RWPE2 (cell line): ENCODE data around the gene KCNT2.

Source experiments
- ATAC-seq: fragments of 200-7000 bp; cut with Tn5 transposase; 3 replicates; pipeline ENCODE4 v1.9.1; 2021; ENCODE audit warnings: low read depth
- DNase-seq: peaks from one replicate; pipeline ENCODE4 v3.0.0-alpha.2; 2020; ENCODE audit warnings: low spot score
- H3K27ac ChIP-seq: fragments of 450-650 bp; 2 replicates; pipeline ENCODE4 v1.5.1; 2017; ENCODE audit warnings: mild to moderate bottlenecking; ENCODE audit not compliant: poor library complexity, severe bottlenecking
- H3K27me3 ChIP-seq: fragments of 250-450 bp; sonication (Bioruptor Pico); 2 replicates; pipeline ENCODE4 v1.5.1; 2021; ENCODE audit warnings: mild to moderate bottlenecking, moderate library complexity; ENCODE audit not compliant: insufficient read depth, poor library complexity, severe bottlenecking
- H3K36me3 ChIP-seq: fragments of 250-450 bp; sonication (Bioruptor Pico); 2 replicates; pipeline ENCODE4 v1.5.1; 2020; ENCODE audit warnings: low read depth, mild to moderate bottlenecking, moderate library complexity
- H3K4me1 ChIP-seq: fragments of 250-450 bp; sonication (Bioruptor Pico); 2 replicates; pipeline ENCODE4 v1.5.1; 2021; ENCODE audit warnings: mild to moderate bottlenecking, moderate library complexity; ENCODE audit not compliant: insufficient read depth, poor library complexity, severe bottlenecking
- H3K4me3 ChIP-seq: fragments of 250-450 bp; sonication (Bioruptor Pico); 2 replicates; pipeline ENCODE4 v1.5.1; 2021; ENCODE audit warnings: mild to moderate bottlenecking, moderate library complexity; ENCODE audit not compliant: severe bottlenecking
- H3K9me3 ChIP-seq: fragments of 250-450 bp; sonication (Bioruptor Pico); 2 replicates; pipeline ENCODE4 v1.5.1; 2021; ENCODE audit warnings: mild to moderate bottlenecking, moderate library complexity; ENCODE audit not compliant: severe bottlenecking
- CTCF ChIP-seq: fragments of 450-650 bp; IDR thresholded peaks from one replicate; pipeline ENCODE4 v1.5.1; 2017; ENCODE audit warnings: mild to moderate bottlenecking, moderate library complexity; ENCODE audit not compliant: poor library complexity, severe bottlenecking

KCNT2 gene

DNA sequence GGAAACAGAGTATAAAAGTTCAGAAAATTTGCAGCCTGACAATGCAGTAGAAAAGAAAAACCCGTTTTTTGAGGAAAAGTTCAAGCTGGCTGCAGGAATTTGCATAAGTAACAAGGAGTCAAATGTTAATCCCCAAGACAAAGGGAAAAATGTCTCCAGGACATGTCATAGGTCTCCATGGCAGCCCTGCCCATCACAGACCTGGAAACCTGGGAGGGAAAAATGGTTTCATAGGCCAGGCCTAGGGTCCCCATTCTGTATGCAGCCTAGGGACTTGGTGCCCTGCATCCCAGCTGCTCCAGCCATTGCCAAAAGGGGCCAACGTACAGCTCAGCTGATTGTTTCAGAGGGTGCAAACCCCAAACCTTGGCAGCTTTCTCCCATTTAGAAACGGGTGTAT is 3.6 kb upstream of the KCNT2 start:
- Histone ChIP-seq H3K4me1 (no peaks in the 10 kb centered on the region), H3K27me3 (peaks cover 7% of the 10 kb centered on the region), H3K36me3 (no peaks in the 10 kb centered on the region), H3K9me3 (no peaks in the 10 kb centered on the region), H3K4me3 (no peak overlapping the region), H3K27ac (no peak overlapping the region)
- TF ChIP-seq CTCF = no peak
- no peak for DNase-seq
- ATAC-seq = no peak

- Histone ChIP-seq H3K4me3 (no peak overlapping the region), H3K4me1 (no peaks in the 10 kb centered on the region), H3K36me3 (no peaks in the 10 kb centered on the region), H3K9me3 (no peaks in the 10 kb centered on the region), H3K27ac (no peak overlapping the region), H3K27me3 (peaks cover 7% of the 10 kb centered on the region)
- DNase-seq (no peak), ATAC-seq (0 out of 3 replicates have a peak, but pooled peaks have one; percentile 12)
- TF ChIP-seq CTCF = no peak
Measured at GRCh38 chr1:196609370-196609737, 1.1 kb upstream of the KCNT2 start.

GRCh38 chr1:196607981-196608380 is 259 bp downstream of the KCNT2 start:
- no peak for DNase-seq
- Histone ChIP-seq H3K4me1 (no peaks in the 10 kb centered on the region), H3K27me3 (peaks cover 3% of the 10 kb centered on the region), H3K27ac (no peak overlapping the region), H3K4me3 (peak overlapping the region; percentile 31), H3K9me3 (no peaks in the 10 kb centered on the region), H3K36me3 (no peaks in the 10 kb centered on the region)
- ATAC-seq = peak; percentile 35; the same call in 1 of the 3 replicates
- no peak for TF ChIP-seq CTCF

DNA sequence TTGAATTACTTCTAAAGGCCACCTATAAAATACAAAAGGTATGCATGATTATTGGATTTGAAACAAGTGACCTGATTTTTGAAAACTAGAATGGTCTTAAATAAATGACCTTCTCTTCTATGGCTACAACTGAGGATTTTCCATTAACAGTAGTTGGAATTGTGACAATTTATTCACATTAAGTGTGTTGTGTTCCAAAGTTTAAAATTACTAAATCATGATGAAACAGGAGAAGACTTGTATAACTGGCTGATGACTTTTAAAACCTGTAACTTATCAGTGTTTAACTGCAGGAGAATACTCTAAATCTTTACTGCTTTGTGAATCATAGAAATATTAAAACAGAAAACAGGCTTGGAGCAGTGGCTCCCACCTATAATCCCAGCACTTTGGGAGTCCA is 4.6 kb downstream of the KCNT2 start:
- peaks cover 3% of the 10 kb centered on the region for H3K27me3 ChIP-seq
- no peaks in the 10 kb centered on the region for H3K36me3 ChIP-seq
- TF ChIP-seq CTCF = no peak
- ATAC-seq = no peak
- no peak overlapping the region for H3K4me3 ChIP-seq
- H3K9me3 ChIP-seq = no peaks in the 10 kb centered on the region
- no peak for DNase-seq
- H3K27ac ChIP-seq = no peak overlapping the region
- H3K4me1 ChIP-seq = no peaks in the 10 kb centered on the region

GRCh38 chr1:196598942-196599748 is 9.1 kb downstream of the KCNT2 start:
- Histone ChIP-seq H3K4me1 (no peaks in the 10 kb centered on the region), H3K27me3 (no peaks in the 10 kb centered on the region), H3K27ac (no peak overlapping the region), H3K9me3 (no peaks in the 10 kb centered on the region), H3K4me3 (no peak overlapping the region), H3K36me3 (no peaks in the 10 kb centered on the region)
- ATAC-seq (no peak), DNase-seq (no peak)
- TF ChIP-seq CTCF = no peak
